Transverse colon (tissue), 4 donors: Measurements from ENCODE around the gene SPTBN5. TPM values are rescaled to one million over a fixed set of nuclear protein-coding genes. Genes with fewer than 3 reads are reported as not detected.

Source experiments
- DNase-seq: peaks from one replicate; pipeline ENCODE4 v3.0.0-alpha.2; 2019
- H3K27ac ChIP-seq, 4 donors: fragments of 200-600 bp; sonication (generic); 2 replicates each; pipeline ENCODE4 v1.5.1; 2016 to 2018; ENCODE audit warnings: inconsistent platforms in 4 of 4
- H3K27me3 ChIP-seq: fragments of 200-600 bp; sonication (generic); 2 replicates; pipeline ENCODE4 v1.5.1; 2017; ENCODE audit warnings: inconsistent platforms
- H3K36me3 ChIP-seq, 4 donors: fragments of 200-600 bp; sonication (generic); 2 replicates each; pipeline ENCODE4 v1.5.1; 2017 to 2019; ENCODE audit warnings: inconsistent platforms in 4 of 4
- H3K4me1 ChIP-seq, 4 donors: fragments of 200-600 bp; sonication (generic); 2 replicates each; pipeline ENCODE4 v1.5.1; 2017 to 2020; ENCODE audit warnings: inconsistent platforms in 4 of 4
- H3K4me3 ChIP-seq, 4 donors: fragments of 200-600 bp; sonication (generic); 1 replicate in 1 of 4; 2 replicates in 3 of 4; pipeline versions ENCODE4 v1.5.1 to v1.6.1; 2017 to 2019; ENCODE audit warnings: inconsistent platforms in 4 of 4
- H3K9me3 ChIP-seq, 2 donors: fragments of 200-600 bp; sonication (generic); 2 replicates each; pipeline ENCODE4 v1.5.1; 2017 to 2019; ENCODE audit warnings: inconsistent platforms in 2 of 2
- CTCF ChIP-seq, 5 experiments: fragments of 200-600 bp in 3 of 5; fragments of 450-650 bp in 2 of 5; sonication (generic) in 3 of 5; IDR thresholded peaks; 1 replicate in 2 of 5; 2 replicates in 3 of 5; pipeline ENCODE4 v1.5.1; 2016 to 2017; ENCODE audit warnings: antibody characterized with exemption in 5 of 5, inconsistent platforms in 3 of 5, mild to moderate bottlenecking in 2 of 5, moderate library complexity in 1 of 5
- EP300 ChIP-seq: sonication (generic); formaldehyde crosslinking; IDR thresholded peaks from one replicate; pipeline ENCODE4 v1.6.1; 2017; ENCODE audit warnings: antibody characterized with exemption, low read depth
- POLR2A ChIP-seq: fragments of 450-650 bp; IDR thresholded peaks from one replicate; pipeline ENCODE4 v1.6.1; 2016; ENCODE audit warnings: antibody characterized with exemption, mild to moderate bottlenecking, moderate library complexity
- POLR2AphosphoS5 ChIP-seq, 3 donors: sonication (generic); formaldehyde crosslinking; IDR thresholded peaks; one replicate each; pipeline ENCODE4 v1.6.1; 2016; ENCODE audit warnings: antibody characterized with exemption in 3 of 3
- WGBS, 2 donors: methylation state at CpG; one replicate each; pipeline ENCODE4 v1.1.5; 2018; ENCODE audit warnings: low coverage in 1 of 2; 5-methylcytosine and 5-hydroxymethylcytosine counted together
- in situ Hi-C, 4 donors: fragments of 200-750 bp; cut with MboI; loops; one replicate each; pipeline versions ENCODE4 v1.15.0 to v1.15.1; 2017; ENCODE audit warnings: low sequenced_read_pairs in 3 of 4, low pct_ligation_motif_present in 1 of 4, low pct_unique_long_range_greater_than_20kb in 1 of 4
- intact Hi-C: fragments of 100-400 bp; cut with DNase I; formaldehyde crosslinking; loops from one replicate; pipeline ENCODE4 v1.15.1; 2023; ENCODE audit warnings: low total_unique reads
- total RNA-seq, 4 donors: library from RNA; depleted of rRNA; stranded (reverse); fragments of >200 nt; gene quantifications; one replicate each; pipeline ENCODE4 v1.1.0, GENCODE V29; 2016

Gene SPTBN5
- total RNA-seq, 4 donors from 2014 or later: 0.16 to 8.0 (median 1.1) TPM

GRCh38 chr15:41858756-41859155 is 35.1 kb downstream of the SPTBN5 start:
- Histone ChIP-seq H3K4me3 (no peak overlapping the region), H3K36me3 (no peaks in the 10 kb centered on the region), H3K27me3 (peaks cover 13% of the 10 kb centered on the region), H3K9me3 (no peaks in the 10 kb centered on the region), H3K4me1 (peaks cover 0 to 4% (median 0%) of the 10 kb centered on the region in 4 donors), H3K27ac (no peak overlapping the region)
- intact Hi-C loops (no loop called here), in situ Hi-C loops (no loop called here)
- TF ChIP-seq CTCF (IDR thresholded peaks at IDR 0.05): no peak
- DNase-seq: no peak
- 93% methylated on average over 15 of the region's 15 CpGs; no CpG with 5 or more reads in 1 of the 2 donors for WGBS, 2 donors

GRCh38 chr15:41857316-41857715 is 36.5 kb downstream of the SPTBN5 start:
- no peak for TF ChIP-seq CTCF (IDR thresholded peaks at IDR 0.05)
- TF ChIP-seq POLR2A: no peak
- TF ChIP-seq POLR2AphosphoS5 (IDR thresholded peaks at IDR 0.05): no peak
- TF ChIP-seq EP300: no peak
- WGBS, 2 donors: 91% methylated on average over 7 of the region's 9 CpGs; no CpG with 5 or more reads in 1 of the 2 donors
- Histone ChIP-seq H3K36me3 (no peaks in the 10 kb centered on the region), H3K4me3 (no peak overlapping the region), H3K4me1 (no peaks in the 10 kb centered on the region), H3K9me3 (no peaks in the 10 kb centered on the region), H3K27me3 (peaks cover 21% of the 10 kb centered on the region), H3K27ac (no peak overlapping the region)
- intact Hi-C loops (no loop called here), in situ Hi-C loops (no loop called here)
- no peak for DNase-seq

- H3K4me3 ChIP-seq: no peak overlapping the region
- DNase-seq: no peak
- TF ChIP-seq POLR2A: no peak
- H3K27ac ChIP-seq: no peak overlapping the region
- H3K4me1 ChIP-seq: no peaks in the 10 kb centered on the region
- H3K27me3 ChIP-seq: peaks cover 27% of the 10 kb centered on the region
- intact Hi-C loops (no loop called here), in situ Hi-C loops (no loop called here)
- WGBS, 2 donors: 83% methylated on average over 4 of the region's 12 CpGs; no CpG with 5 or more reads in 1 of the 2 donors
- no peaks in the 10 kb centered on the region for H3K36me3 ChIP-seq
- H3K9me3 ChIP-seq: no peaks in the 10 kb centered on the region
Measured at GRCh38 chr15:41856716-41857115, 37.1 kb downstream of the SPTBN5 start.

GRCh38 chr15:41856262-41856661 is 37.6 kb downstream of the SPTBN5 start:
- intact Hi-C loops (no loop called here), in situ Hi-C loops (no loop called here)
- Histone ChIP-seq H3K36me3 (no peaks in the 10 kb centered on the region), H3K4me1 (no peaks in the 10 kb centered on the region), H3K9me3 (no peaks in the 10 kb centered on the region), H3K27me3 (peaks cover 30% of the 10 kb centered on the region), H3K4me3 (no peak overlapping the region), H3K27ac (no peak overlapping the region)
- no peak for DNase-seq
- TF ChIP-seq POLR2A (no peak), EP300 (no peak), CTCF (IDR thresholded peaks at IDR 0.05) (no peak), POLR2AphosphoS5 (IDR thresholded peaks at IDR 0.05) (no peak)
- WGBS, 2 donors: 95% methylated on average over 9 of the region's 17 CpGs; no CpG with 5 or more reads in 1 of the 2 donors

- WGBS, 2 donors: 78 to 100% methylated on average over 2 to 25 of the region's 30 CpGs
- H3K9me3 ChIP-seq: no peaks in the 10 kb centered on the region
- intact Hi-C loops: no loop called here
- H3K4me1 ChIP-seq: no peaks in the 10 kb centered on the region
- DNase-seq: no peak
- no peak overlapping the region for H3K27ac ChIP-seq
- H3K27me3 ChIP-seq: peaks cover 30% of the 10 kb centered on the region
- H3K36me3 ChIP-seq: no peaks in the 10 kb centered on the region
- no peak overlapping the region for H3K4me3 ChIP-seq
- in situ Hi-C loops: no loop called here
- TF ChIP-seq CTCF (IDR thresholded peaks at IDR 0.05) (no peak), POLR2A (no peak), EP300 (no peak), POLR2AphosphoS5 (IDR thresholded peaks at IDR 0.05) (no peak)
Measured at GRCh38 chr15:41855261-41855961, 38.4 kb downstream of the SPTBN5 start.
